Measurements from ENCODE around the gene APH1B.
"Not testable (repeated sequence)": the region's sequence is repeated elsewhere in the genome, so short reads cannot be mapped to it uniquely, and the experiment has no call there.

The APH1B gene

GRCh38 chr15:63277038-63277892, at the start of gene APH1B:
APH1B (plus strand) TSS chr15:63277605; CDS start chr15:63277624, 19 bp downstream.
- DNase-seq (ENCODE audit: insufficient read length, low spot score), result peak; percentile 74
- FAIRE-seq, result peak; percentile 26

- no peak for DNase-seq (ENCODE audit: insufficient read length, low spot score)
- no peak for FAIRE-seq
Measured at GRCh38 chr15:63227689-63228088, 49.7 kb upstream of the APH1B start.

- FAIRE-seq (no peak), DNase-seq (ENCODE audit: insufficient read length, low spot score) (no peak)
Measured at GRCh38 chr15:63231206-63231605, 46.2 kb upstream of the APH1B start.

- no peak for FAIRE-seq
Measured at GRCh38 chr15:63231706-63232105, 45.7 kb upstream of the APH1B start.

GRCh38 chr15:63232405-63232804, 45.0 kb upstream of the APH1B start:
- DNase-seq (ENCODE audit: insufficient read length, low spot score), result no peak

More at GRCh38 chr15:63231706-63232105, 45.7 kb upstream of the APH1B start:
- no peak for DNase-seq (ENCODE audit: insufficient read length, low spot score)

GRCh38 chr15:63232943-63233342, 44.5 kb upstream of the APH1B start:
- FAIRE-seq (no peak), DNase-seq (ENCODE audit: insufficient read length, low spot score) (no peak)

More at GRCh38 chr15:63232405-63232804, 45.0 kb upstream of the APH1B start:
- no peak for FAIRE-seq

- FAIRE-seq (no peak), DNase-seq (ENCODE audit: insufficient read length, low spot score) (no peak)
Measured at GRCh38 chr15:63233667-63234423, 43.6 kb upstream of the APH1B start.

- FAIRE-seq (no peak), DNase-seq (ENCODE audit: insufficient read length, low spot score) (no peak)
Measured at GRCh38 chr15:63234451-63234870, 42.9 kb upstream of the APH1B start.

- DNase-seq (ENCODE audit: insufficient read length, low spot score) (peak; percentile 61), FAIRE-seq (no peak)
Measured at GRCh38 chr15:63236272-63236671, 41.1 kb upstream of the APH1B start.

GRCh38 chr15:63237086-63237485, 40.3 kb upstream of the APH1B start:
- DNase-seq (ENCODE audit: insufficient read length, low spot score); FAIRE-seq: not testable (repeated sequence)

GRCh38 chr15:63238171-63238570, 39.2 kb upstream of the APH1B start:
- no peak for FAIRE-seq
- DNase-seq (ENCODE audit: insufficient read length, low spot score), result no peak

- FAIRE-seq (peak; percentile 26), DNase-seq (ENCODE audit: insufficient read length, low spot score) (peak; percentile 57)
Measured at GRCh38 chr15:63238796-63239195, 38.6 kb upstream of the APH1B start.

GRCh38 chr15:63240109-63240508, 37.3 kb upstream of the APH1B start:
- DNase-seq (ENCODE audit: insufficient read length, low spot score) (no peak), FAIRE-seq (no peak)

- DNase-seq (ENCODE audit: insufficient read length, low spot score), result no peak
- FAIRE-seq, result no peak
Measured at GRCh38 chr15:63241316-63241715, 36.1 kb upstream of the APH1B start.

GRCh38 chr15:63243101-63243500, 34.3 kb upstream of the APH1B start:
- no peak for FAIRE-seq
- DNase-seq (ENCODE audit: insufficient read length, low spot score), result no peak

GRCh38 chr15:63243776-63244175, 33.6 kb upstream of the APH1B start:
- FAIRE-seq, result no peak
- DNase-seq (ENCODE audit: insufficient read length, low spot score), result no peak

- no peak for FAIRE-seq
- no peak for DNase-seq (ENCODE audit: insufficient read length, low spot score)
Measured at GRCh38 chr15:63244399-63244798, 33.0 kb upstream of the APH1B start.

GRCh38 chr15:63244976-63245645, 32.3 kb upstream of the APH1B start:
- no peak for DNase-seq (ENCODE audit: insufficient read length, low spot score)
- FAIRE-seq, result no peak

GRCh38 chr15:63246691-63247469, 30.5 kb upstream of the APH1B start:
- DNase-seq (ENCODE audit: insufficient read length, low spot score) (no peak), FAIRE-seq (no peak)

- DNase-seq (ENCODE audit: insufficient read length, low spot score) (peak; percentile 63), FAIRE-seq (peak; percentile 89)
Measured at GRCh38 chr15:63250312-63250965, 27.0 kb upstream of the APH1B start.

Data from HTR-8/SVneo (cell line).